GM23248 (cell line): Measurements from ENCODE around the gene TMEM126B.

Source experiments
- EZH2 ChIP-seq: fragments of 200-600 bp; sonication (generic); IDR thresholded peaks from 2 replicates; pipeline ENCODE4 v1.6.1; 2018; ENCODE audit warnings: antibody characterized with exemption, mild to moderate bottlenecking; ENCODE audit not compliant: insufficient read depth, poor library complexity, severe bottlenecking
- EZH2phosphoT487 ChIP-seq: fragments of 200-600 bp; sonication (generic); IDR thresholded peaks from 2 replicates; pipeline ENCODE4 v1.6.1; 2018; ENCODE audit warnings: antibody characterized with exemption, moderate library complexity, mild to moderate bottlenecking, low read depth; ENCODE audit not compliant: insufficient read depth

- TF ChIP-seq EZH2 (no peak), EZH2phosphoT487 (no peak)
Measured at GRCh38 chr11:85679576-85679975, 51.2 kb downstream of the TMEM126B start.
